GM19193 (cell line): ENCODE results near the gene NIT1.

ENCODE experiments used
- POLR2A ChIP-seq: IDR thresholded peaks from 4 replicates; pipeline ENCODE4 v1.6.1; 2011; ENCODE audit not compliant: insufficient read depth, insufficient read length; ENCODE audit errors: extremely low read depth

The NIT1 gene

GRCh38 chr1:161080441-161081405 is 37.2 kb upstream of the NIT1 start:
- TF ChIP-seq POLR2A: no peak

DNA sequence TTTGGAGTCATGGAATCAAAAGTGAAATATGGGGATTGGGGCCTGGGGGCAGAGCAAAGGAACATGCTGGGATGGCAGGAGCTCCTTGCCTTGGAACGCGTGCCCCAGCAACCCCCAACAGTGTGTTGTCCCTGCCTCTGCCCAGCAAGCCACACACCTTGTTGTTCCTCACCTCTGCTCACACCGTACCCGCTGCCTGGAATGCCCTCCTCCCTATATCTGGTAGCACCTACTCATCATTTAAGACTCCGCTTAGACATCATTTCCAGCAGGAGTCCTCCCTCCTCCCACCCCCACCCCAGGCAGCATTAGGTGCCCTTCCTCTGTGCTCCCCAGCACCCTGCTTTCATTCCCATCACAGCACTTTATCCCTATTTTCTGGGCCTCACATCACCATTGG is 36.4 kb upstream of the NIT1 start:
- no peak for TF ChIP-seq POLR2A

DNA sequence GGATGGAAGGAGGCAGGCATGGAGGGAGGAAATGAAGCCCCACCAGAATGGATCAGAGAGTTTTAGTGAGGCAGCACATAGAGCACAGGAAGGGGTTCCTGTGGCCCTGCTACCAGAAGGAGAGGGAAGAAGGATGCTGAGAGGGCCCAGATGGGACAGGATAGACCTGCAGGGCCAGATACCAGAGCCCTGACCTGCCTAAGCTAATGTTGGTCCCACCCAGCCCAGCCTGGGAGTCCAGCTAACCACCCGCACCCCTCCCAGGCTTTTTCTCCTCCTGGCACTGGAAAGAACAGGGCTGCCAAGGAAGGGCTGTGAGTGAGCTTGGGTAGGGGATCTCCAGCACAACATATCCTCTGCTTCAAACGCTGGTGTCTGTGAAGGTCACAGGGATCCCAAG is 35.4 kb upstream of the NIT1 start:
- TF ChIP-seq POLR2A: no peak

GRCh38 chr1:161082996-161083747 is 34.7 kb upstream of the NIT1 start:
- TF ChIP-seq POLR2A: no peak

DNA sequence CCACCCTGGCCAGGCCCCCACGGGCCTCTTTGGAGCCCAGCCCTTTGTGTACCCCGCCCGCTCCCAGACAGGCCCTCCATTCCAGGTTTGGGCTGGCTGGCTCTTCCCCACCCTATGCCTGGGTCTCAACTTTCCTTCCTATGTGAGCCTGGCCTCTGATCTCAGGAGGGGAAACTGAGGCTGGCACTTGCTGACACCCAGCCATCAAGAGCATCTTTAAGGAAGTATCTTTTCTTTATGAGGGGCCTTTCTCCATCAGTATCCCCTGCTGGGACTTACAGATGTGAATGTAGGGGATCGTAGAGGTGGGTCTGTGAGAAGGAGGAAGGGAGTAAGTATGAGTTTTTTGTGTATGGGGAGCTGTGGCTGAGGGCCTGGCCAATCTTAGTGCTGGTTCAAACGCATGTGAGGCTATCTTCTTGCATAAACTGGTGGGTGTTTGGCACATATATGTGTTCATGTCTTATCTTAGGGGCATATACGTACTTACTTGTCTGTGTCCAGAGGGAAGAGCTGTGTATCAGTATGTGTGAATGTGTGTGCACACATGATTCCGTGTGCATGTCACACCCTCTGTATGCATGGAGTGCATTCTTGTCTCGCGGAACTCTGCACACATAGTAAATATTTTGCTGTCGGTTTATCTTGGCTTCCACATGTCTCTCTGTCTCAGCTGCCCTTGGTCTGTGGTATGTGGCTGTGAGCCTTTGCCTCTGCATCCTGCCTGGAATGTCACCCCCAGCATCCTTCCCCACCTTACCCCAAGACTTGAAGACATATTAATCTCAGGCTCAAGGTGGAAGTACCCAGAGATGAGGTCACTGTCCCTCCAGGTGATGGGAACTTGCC is 33.9 kb upstream of the NIT1 start:
- no peak for TF ChIP-seq POLR2A

DNA sequence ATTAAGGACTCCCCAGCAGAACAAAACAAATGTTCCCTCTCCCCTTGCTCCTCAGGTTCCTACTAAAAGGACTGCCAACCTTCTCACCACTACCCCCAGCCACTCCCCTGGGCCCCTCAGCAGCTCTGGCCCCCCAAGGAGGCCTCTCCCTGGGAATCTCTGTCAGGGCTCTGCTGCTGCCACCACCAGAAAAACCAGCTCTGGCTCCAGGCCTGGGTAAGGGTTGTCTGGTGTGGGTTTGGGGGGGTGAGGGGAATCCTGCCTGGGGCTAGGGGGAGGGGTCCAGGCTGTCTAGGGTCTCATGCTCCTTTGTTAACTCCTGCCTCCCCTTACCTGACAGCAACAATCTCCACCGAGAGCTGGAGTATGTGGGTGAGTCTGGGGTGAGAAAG is 33.3 kb upstream of the NIT1 start:
- no peak for TF ChIP-seq POLR2A

DNA sequence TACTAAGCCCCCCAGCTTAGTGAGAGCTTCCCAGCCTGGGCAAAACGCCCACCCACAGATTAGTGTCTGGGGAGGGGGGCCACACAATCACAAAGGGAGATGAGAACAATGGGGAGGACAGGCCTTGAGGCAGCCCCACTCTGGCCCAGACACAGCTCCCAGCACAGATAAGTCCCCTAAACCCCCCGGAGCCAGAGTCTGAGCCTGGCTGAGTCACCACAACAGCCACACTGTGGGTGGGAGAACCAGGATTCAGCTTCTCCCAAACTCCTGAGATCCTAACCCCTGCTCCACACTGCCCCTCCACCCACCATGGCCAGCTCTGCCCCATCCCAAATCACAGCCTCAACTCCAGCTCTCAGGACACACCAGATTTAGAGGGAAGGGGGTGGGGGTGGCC is 32.7 kb upstream of the NIT1 start:
- TF ChIP-seq POLR2A: no peak

DNA sequence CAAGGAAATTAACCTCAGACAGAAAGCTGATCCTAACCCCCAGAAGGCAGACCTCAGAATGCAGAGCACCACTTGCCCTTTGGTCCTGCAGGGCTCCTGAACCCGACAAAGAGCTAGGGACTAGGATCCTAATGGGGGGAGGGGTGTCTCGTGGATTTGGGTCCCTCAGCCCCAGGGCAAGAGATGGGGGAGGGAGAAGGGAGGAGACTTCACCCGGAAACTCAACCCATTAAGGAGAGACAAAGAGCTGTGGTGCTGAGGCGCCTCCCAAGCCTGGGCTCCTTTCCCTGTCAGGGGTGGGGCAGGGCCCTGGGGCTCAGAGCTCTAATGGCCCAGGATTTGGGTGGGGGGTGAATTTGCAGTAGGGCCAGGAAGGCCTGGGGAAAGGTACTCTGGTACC is 31.4 kb upstream of the NIT1 start:
- no peak for TF ChIP-seq POLR2A

DNA sequence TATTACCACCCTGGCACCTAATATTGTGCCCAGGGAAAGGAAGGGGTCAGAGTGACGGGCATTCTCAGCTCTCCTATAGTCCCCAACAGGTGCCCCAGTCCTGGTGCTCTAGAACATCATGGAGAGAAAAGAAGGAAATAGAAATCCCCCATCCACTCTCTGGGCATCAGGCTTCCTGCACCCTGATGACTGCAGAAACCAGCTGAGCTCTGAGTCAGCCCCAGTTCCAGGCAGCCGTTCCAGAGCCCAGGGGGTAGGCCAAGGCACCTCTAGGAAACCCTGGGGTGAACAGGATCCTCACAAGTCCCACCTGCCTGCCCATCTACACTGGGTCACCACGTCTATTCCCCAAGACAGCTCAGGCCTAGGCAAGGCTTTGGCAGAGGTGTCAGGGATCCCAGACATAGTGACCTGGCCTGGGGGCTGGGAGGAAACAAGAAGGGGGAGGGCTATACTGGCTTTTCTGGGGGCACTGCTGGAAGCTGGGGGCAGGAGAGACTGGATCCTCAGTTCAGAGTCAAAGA is 29.3 kb upstream of the NIT1 start:
- no peak for TF ChIP-seq POLR2A

- TF ChIP-seq POLR2A: no peak
These were observed 28.5 kb upstream of the NIT1 start, which contains the start of gene NECTIN4 for GRCh38 chr1:161089251-161089924. Gene NECTIN4 (minus strand): TSS chr1:161089558. CDS start chr1:161089296, 262 bp downstream.

GRCh38 chr1:161089938-161090337 is 28.0 kb upstream of the NIT1 start:
- no peak for TF ChIP-seq POLR2A

DNA sequence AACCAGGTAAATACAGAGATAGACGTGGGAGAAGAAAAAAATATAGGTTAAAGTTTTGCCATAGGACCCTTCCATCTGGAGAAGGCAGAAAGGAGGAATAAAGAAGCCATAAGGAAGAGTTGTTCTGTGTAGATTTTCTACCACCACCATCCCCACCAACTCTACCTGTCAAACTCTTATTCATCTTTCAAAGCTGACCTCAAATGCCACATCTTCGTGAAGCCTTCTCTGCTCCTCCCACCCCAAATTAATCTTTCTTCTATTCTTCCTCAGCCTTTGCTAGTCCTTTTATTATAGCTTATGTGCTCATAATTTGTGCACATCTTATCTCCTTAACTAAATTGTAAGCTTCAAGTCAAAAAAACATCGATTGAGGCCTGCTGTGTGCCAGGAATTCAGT is 27.3 kb upstream of the NIT1 start:
- TF ChIP-seq POLR2A: no peak

GRCh38 chr1:161091093-161091492 is 26.8 kb upstream of the NIT1 start:
- TF ChIP-seq POLR2A: no peak
